Gastroesophageal sphincter (tissue), 4 donors: ENCODE measurements around the gene SLX9. TPM values are rescaled to one million over a fixed set of nuclear protein-coding genes. Genes with fewer than 3 reads are reported as not detected.

Source experiments
- ATAC-seq: fragments of 150-250 bp; one replicate; pipeline ENCODE4 v1.9.1; 2016; ENCODE audit warnings: mild to moderate bottlenecking, moderate library complexity
- H3K27ac ChIP-seq, 4 donors: fragments of 200-600 bp; sonication (generic) in 3 of 4; 1 replicate in 3 of 4; 2 replicates in 1 of 4; pipeline ENCODE4 v1.5.1; 2016 to 2019
- H3K27me3 ChIP-seq: fragments of 200-600 bp; sonication (generic); one replicate; pipeline ENCODE4 v1.5.1; 2019
- H3K36me3 ChIP-seq, 2 donors: fragments of 200-600 bp; sonication (generic); one replicate each; pipeline ENCODE4 v1.5.1; 2019; ENCODE audit warnings: control low read depth in 1 of 2
- H3K4me1 ChIP-seq, 3 donors: fragments of 200-600 bp; sonication (generic); 1 replicate in 2 of 3; 2 replicates in 1 of 3; pipeline ENCODE4 v1.5.1; 2016 to 2019; ENCODE audit warnings: control low read depth in 2 of 3
- H3K4me3 ChIP-seq, 2 donors: fragments of 200-600 bp; sonication (generic); one replicate each; pipeline ENCODE4 v1.5.1; 2019; ENCODE audit warnings: mild to moderate bottlenecking in 1 of 2, moderate library complexity in 1 of 2
- H3K9me3 ChIP-seq, 3 donors: fragments of 200-600 bp; sonication (generic); one replicate each; pipeline ENCODE4 v1.5.1; 2017 to 2019; ENCODE audit warnings: control low read depth in 2 of 3
- EP300 ChIP-seq: sonication (generic); formaldehyde crosslinking; IDR thresholded peaks from one replicate; pipeline ENCODE4 v1.6.1; 2017; ENCODE audit warnings: antibody characterized with exemption, mild to moderate bottlenecking
- POLR2A ChIP-seq, 2 donors: fragments of 450-650 bp; IDR thresholded peaks; one replicate each; pipeline ENCODE4 v1.6.1; 2017; ENCODE audit warnings: antibody characterized with exemption in 2 of 2, mild to moderate bottlenecking in 2 of 2, moderate library complexity in 1 of 2
- POLR2AphosphoS5 ChIP-seq: sonication (generic); formaldehyde crosslinking; IDR thresholded peaks from one replicate; pipeline ENCODE4 v1.6.1; 2017; ENCODE audit warnings: antibody characterized with exemption
- WGBS, 2 donors: methylation state at CpG; one replicate each; pipeline ENCODE4 v1.1.5; 2018; ENCODE audit warnings: low coverage in 1 of 2; 5-methylcytosine and 5-hydroxymethylcytosine counted together
- total RNA-seq, 4 donors: library from RNA; depleted of rRNA; stranded (reverse); fragments of >200 nt; gene quantifications; one replicate each; pipeline ENCODE4 v1.1.0, GENCODE V29; 2016
- TF ChIP-seq, protein P1 (sequence below), 4 experiments: fragments of 200-600 bp in 2 of 4; fragments of 450-650 bp in 2 of 4; sonication (generic) in 1 of 4; IDR thresholded peaks; one replicate each; pipeline ENCODE4 v1.5.1; 2017 to 2019; ENCODE audit warnings: antibody characterized with exemption in 4 of 4, mild to moderate bottlenecking in 2 of 4, moderate library complexity in 2 of 4

SLX9 gene
- total RNA-seq, 4 donors from 2014 or later = 15.7 to 53.9 (median 36.4) TPM

DNA sequence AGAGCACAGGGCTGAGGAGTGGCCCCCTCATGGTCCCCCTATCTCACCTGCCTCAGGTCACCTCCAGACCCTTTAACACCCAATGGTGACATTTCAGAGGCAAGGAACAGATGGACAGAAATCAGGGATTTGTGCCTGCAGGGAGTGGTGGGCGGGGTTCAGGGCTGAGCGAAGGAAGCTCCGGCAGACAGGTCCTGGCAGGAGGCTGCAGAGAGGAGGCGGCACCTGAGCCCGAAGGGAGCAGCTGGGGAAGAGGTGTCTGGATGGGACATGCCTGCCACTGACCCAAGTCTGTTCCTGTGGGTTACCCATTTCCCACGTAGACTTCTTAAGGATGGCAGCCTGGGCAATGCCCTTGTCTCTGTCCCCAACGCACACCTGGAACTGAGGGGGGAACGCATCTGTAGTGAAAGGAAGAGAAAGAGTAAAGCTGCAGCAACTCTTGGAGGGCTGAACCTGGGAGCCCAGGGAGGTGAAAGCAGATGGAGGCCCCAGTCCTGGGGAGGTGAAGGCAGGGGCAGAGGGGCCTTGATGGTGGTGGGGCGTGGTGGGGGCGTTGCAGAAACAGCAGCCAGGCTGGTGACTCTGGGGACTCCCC is 72.9 kb downstream of the SLX9 start:
- Histone ChIP-seq H3K27me3 (no peaks in the 10 kb centered on the region), H3K4me3 (no peak overlapping the region), H3K9me3 (no peaks in the 10 kb centered on the region), H3K27ac (peak overlapping the region in 2 of 4 donors; percentile 0 to 63), H3K4me1 (peaks cover 0 to 44% (median 13%) of the 10 kb centered on the region in 3 donors), H3K36me3 (no peaks in the 10 kb centered on the region)
- ATAC-seq = no peak
- 71% methylated on average over 3 of the region's 10 CpGs; no CpG with 5 or more reads in 1 of the 2 donors for WGBS, 2 donors
- TF ChIP-seq EP300 (no peak), POLR2AphosphoS5 (no peak), POLR2A (IDR thresholded peaks at IDR 0.05) (no peak)
- TF ChIP-seq, protein P1, sequence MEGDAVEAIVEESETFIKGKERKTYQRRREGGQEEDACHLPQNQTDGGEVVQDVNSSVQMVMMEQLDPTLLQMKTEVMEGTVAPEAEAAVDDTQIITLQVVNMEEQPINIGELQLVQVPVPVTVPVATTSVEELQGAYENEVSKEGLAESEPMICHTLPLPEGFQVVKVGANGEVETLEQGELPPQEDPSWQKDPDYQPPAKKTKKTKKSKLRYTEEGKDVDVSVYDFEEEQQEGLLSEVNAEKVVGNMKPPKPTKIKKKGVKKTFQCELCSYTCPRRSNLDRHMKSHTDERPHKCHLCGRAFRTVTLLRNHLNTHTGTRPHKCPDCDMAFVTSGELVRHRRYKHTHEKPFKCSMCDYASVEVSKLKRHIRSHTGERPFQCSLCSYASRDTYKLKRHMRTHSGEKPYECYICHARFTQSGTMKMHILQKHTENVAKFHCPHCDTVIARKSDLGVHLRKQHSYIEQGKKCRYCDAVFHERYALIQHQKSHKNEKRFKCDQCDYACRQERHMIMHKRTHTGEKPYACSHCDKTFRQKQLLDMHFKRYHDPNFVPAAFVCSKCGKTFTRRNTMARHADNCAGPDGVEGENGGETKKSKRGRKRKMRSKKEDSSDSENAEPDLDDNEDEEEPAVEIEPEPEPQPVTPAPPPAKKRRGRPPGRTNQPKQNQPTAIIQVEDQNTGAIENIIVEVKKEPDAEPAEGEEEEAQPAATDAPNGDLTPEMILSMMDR (IDR thresholded peaks at IDR 0.05) = no peak

DNA sequence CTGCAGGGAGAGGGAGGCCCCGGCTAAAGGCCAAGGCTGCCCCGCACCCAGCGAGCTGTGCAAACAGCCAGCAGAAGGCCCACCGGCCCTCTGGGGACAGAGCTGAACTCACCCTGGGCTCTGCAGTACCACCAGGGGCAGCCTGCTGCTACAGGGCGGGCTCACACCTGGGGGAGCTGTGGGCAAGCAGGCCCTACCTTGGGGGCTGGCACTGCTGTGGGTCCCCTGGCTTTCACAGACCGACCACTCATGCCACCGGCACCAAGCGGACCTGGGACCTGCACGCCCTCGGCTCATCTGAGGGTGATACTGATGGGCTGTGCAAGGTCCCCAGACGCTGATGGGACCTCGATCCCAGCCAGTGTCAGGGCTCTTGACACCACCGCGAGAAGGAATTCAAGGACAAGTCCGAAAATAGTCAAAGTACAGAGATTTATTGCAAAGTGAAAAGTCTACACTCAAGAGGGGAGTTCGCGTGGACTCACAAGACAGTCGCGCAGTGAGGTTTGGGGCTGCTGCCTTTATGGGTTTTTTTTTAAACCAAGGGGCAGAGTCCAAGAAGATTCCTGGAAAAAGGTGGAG is 73.5 kb downstream of the SLX9 start:
- Histone ChIP-seq H3K27me3 (no peaks in the 10 kb centered on the region), H3K4me3 (no peak overlapping the region), H3K9me3 (no peaks in the 10 kb centered on the region), H3K36me3 (no peaks in the 10 kb centered on the region), H3K4me1 (peaks cover 0 to 50% (median 15%) of the 10 kb centered on the region in 3 donors), H3K27ac (peak overlapping the region in 1 of 4 donors; percentile 63)
- TF ChIP-seq POLR2A (IDR thresholded peaks at IDR 0.05) (no peak), POLR2AphosphoS5 (no peak), EP300 (no peak)
- TF ChIP-seq, protein P1 (IDR thresholded peaks at IDR 0.05) = no peak
- WGBS, 2 donors = 87% methylated on average over 5 of the region's 19 CpGs
- no peak for ATAC-seq

DNA sequence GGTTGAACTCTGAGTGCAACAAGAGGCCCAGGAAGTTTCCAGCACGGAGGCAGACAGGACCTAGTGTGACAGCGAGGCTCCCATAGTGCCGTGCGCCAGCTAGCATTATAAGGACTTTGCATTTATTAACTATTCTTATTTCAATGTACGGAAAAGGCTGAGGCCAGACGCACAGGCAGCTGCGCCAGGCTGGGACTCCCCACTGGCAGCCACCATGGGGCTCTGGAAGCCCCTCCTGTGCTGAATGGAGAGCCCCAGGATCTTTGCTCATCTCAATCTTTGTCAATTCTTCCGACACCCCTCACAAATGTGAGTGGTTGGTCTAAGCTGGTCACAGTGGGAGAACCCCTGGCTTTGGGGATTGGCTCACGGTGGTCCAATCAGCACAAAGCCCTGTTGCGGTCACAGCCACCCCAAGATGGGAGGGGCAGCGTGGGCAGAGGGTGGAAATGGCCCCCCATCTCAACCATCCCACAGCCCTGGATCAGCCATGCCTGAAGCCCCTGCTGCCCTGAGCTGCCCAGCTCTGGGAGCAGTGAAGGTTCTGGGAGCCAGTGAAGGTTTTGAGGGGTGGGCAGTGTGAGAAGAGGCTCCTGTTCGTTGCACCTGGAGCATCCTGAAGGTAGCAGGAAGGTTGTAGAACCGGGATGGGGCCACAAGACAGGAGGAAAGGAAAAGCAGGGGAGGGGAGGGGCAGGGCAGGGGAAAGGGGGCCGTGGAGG is 75.1 kb downstream of the SLX9 start:
- peaks cover 0 to 63% (median 21%) of the 10 kb centered on the region in 3 donors for H3K4me1 ChIP-seq
- ATAC-seq = no peak
- TF ChIP-seq, protein P1 (IDR thresholded peaks at IDR 0.05) = no peak
- TF ChIP-seq POLR2A (IDR thresholded peaks at IDR 0.05) (no peak), EP300 (no peak), POLR2AphosphoS5 (no peak)
- no peaks in the 10 kb centered on the region for H3K9me3 ChIP-seq
- no peaks in the 10 kb centered on the region for H3K27me3 ChIP-seq
- 92 to 100% methylated on average over 2 to 7 of the region's 14 CpGs for WGBS, 2 donors
- H3K36me3 ChIP-seq = no peaks in the 10 kb centered on the region
- peak overlapping the region in 1 of 4 donors; percentile 19 for H3K27ac ChIP-seq
- H3K4me3 ChIP-seq = no peak overlapping the region

DNA sequence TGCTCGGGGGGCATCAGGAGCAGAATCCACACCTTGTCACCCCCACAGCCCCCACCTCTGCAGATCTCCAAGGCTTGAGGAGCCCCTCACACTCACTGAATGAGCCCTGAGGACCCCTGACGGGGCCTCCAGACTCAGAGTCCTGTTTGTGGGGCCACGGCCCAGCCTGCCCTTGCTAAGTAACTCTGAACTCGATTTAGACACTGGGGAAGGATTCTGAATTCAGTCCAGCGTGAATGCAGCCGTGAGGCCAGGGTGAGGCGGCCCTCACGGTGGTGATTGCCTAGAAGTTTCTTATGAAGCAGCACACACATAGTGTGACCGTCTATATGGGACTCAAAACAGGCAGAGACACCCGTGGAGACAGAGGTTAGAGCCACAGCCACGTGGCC is 75.6 kb downstream of the SLX9 start:
- H3K4me3 ChIP-seq = no peak overlapping the region
- H3K27ac ChIP-seq = peak overlapping the region in 1 of 4 donors; percentile 19
- TF ChIP-seq POLR2A (IDR thresholded peaks at IDR 0.05) (no peak), EP300 (no peak), POLR2AphosphoS5 (no peak)
- TF ChIP-seq, protein P1 (IDR thresholded peaks at IDR 0.05) = no peak
- H3K36me3 ChIP-seq = no peaks in the 10 kb centered on the region
- ATAC-seq = no peak
- H3K9me3 ChIP-seq = no peaks in the 10 kb centered on the region
- WGBS, 2 donors = 73 to 92% methylated on average over 3 to 4 of the region's 11 CpGs
- peaks cover 0 to 63% (median 21%) of the 10 kb centered on the region in 3 donors for H3K4me1 ChIP-seq
- H3K27me3 ChIP-seq = no peaks in the 10 kb centered on the region
